Adrenal gland (tissue), 12 donors: Measurements from ENCODE around the gene TMEM201. TPM values are rescaled to one million over a fixed set of nuclear protein-coding genes. Genes with fewer than 3 reads are reported as not detected.

Experiments used
- DNase-seq, 7 donors: peaks; one replicate each; pipeline ENCODE4 v3.0.0-alpha.2; 2019 to 2020
- H3K27ac ChIP-seq, 5 donors: fragments of 200-600 bp; sonication (generic) in 4 of 5; 1 replicate in 3 of 5; 2 replicates in 2 of 5; pipeline versions ENCODE4 v1.5.1 to v1.8.0; 2016 to 2020; ENCODE audit warnings: mild to moderate bottlenecking in 1 of 5
- H3K27me3 ChIP-seq: fragments of 200-600 bp; 2 replicates; pipeline ENCODE4 v1.8.0; 2021
- H3K36me3 ChIP-seq, 2 donors: fragments of 200-600 bp; replicated peaks in 1 of 2; 1 replicate in 1 of 2; 2 replicates in 1 of 2; pipeline versions ENCODE4 v1.5.1 to v1.8.0; 2018 to 2022
- H3K4me1 ChIP-seq, 2 donors: fragments of 200-600 bp; replicated peaks in 1 of 2; 1 replicate in 1 of 2; 2 replicates in 1 of 2; pipeline versions ENCODE4 v1.5.1 to v1.8.0; 2018 to 2021
- H3K4me3 ChIP-seq, 4 donors: fragments of 200-600 bp; sonication (generic) in 3 of 4; one replicate each; pipeline ENCODE4 v1.5.1; 2016 to 2018
- H3K9me3 ChIP-seq, 3 donors: fragments of 200-600 bp; sonication (generic) in 1 of 3; replicated peaks in 1 of 3; 1 replicate in 2 of 3; 2 replicates in 1 of 3; pipeline versions ENCODE4 v1.5.1 to v1.8.0; 2016 to 2021
- POLR2A ChIP-seq, 2 donors: fragments of 450-650 bp; IDR thresholded peaks; one replicate each; pipeline ENCODE4 v1.6.1; 2017; ENCODE audit warnings: antibody characterized with exemption in 2 of 2, mild to moderate bottlenecking in 2 of 2, moderate library complexity in 1 of 2
- WGBS, 4 donors: extraction: QIAGEN DNeasy Blood & Tissue Kit in 2 of 4; methylation state at CpG; one replicate each; pipeline versions ENCODE4 v1.1.5 to v1.1.7; 2013 to 2017; 5-methylcytosine and 5-hydroxymethylcytosine counted together
- intact Hi-C, 2 donors: fragments of 100-400 bp; cut with DNase I; formaldehyde crosslinking; loops; one replicate each; pipeline versions ENCODE4 v1.14.1 to v1.15.0; 2022 to 2023
- polyA plus RNA-seq, 3 donors: library from polyadenylated mRNA; stranded (reverse); fragments of 200-250 nt in 2 of 3; fragments of 350-450 nt in 1 of 3; fragmentation: Illumina TruSeq in 1 of 3; extraction: RNeasy Lipid Tissue Mini Kit (QIAGEN cat#74804) in 1 of 3; gene quantifications; one replicate each; pipeline ENCODE4 v1.2.3, GENCODE V29; 2013 to 2014
- total RNA-seq, 9 donors: library from RNA; depleted of rRNA in 4 of 9; stranded (reverse); fragments of >200 nt in 4 of 9; fragments of 120-200 nt in 1 of 9; fragmentation: NEBNext Ultra II Directional in 1 of 9; extraction: Animal tissue kit (Norgen Biotek cat#: 25700) in 1 of 9; gene quantifications; one replicate each; pipeline versions ENCODE4 v1.1.0 to v1.2.4, GENCODE V29; 2013 to 2023
- TF ChIP-seq, protein P1 (sequence below), 6 experiments: fragments of 450-650 bp in 4 of 6; fragments of 200-600 bp in 2 of 6; sonication (generic) in 1 of 6; IDR thresholded peaks; 1 replicate in 5 of 6; 2 replicates in 1 of 6; pipeline versions ENCODE4 v1.5.1 to v1.8.0; 2016 to 2021; ENCODE audit warnings: antibody characterized with exemption in 6 of 6, mild to moderate bottlenecking in 2 of 6, moderate library complexity in 1 of 6
- donor health status: healthy with polysubstance abuse.
- donor health status: Bipolar disorder and iron deficiency.
- donor health status: DM: yes; HTN: yes; CAD: no.
- donor health status: DM: no; HTN: no; CAD: no.
- donor health status: DM: no; HTN: no; CAD: no.
- donor health status: DM: yes; HTN: yes; CAD: no.

Gene TMEM201
- total and polyA plus RNA-seq, 12 donors: 2.1 to 12.6 (median 9.5) TPM

DNA sequence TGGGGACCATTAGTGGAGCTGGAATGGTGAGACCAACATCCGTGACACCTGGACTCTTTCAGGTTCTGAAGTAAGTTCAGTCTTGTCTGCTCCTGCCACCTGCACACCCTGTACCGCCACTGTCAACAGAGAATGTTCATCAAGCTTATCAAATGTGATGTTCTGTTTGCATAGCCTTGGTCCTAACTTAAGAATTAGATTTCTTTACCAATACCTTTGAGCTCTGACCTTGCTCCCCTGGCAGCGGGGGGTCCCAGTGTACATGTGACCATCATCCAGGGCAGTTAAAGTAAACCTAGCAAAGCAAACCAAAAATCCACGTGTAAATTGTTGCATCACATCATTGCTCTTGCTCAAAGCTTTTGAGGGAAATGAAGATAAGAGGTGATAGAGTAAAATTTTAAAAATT, 35.0 kb upstream of the TMEM201 start:
- H3K27me3 ChIP-seq: no peaks in the 10 kb centered on the region
- peaks cover 0 to 10% of the 10 kb centered on the region in 2 donors for H3K36me3 ChIP-seq
- 84 to 94% (median 89%) methylated on average over 4 of the region's 4 CpGs for WGBS, 4 donors
- no peak for TF ChIP-seq POLR2A (IDR thresholded peaks at IDR 0.05)
- TF ChIP-seq, protein P1, sequence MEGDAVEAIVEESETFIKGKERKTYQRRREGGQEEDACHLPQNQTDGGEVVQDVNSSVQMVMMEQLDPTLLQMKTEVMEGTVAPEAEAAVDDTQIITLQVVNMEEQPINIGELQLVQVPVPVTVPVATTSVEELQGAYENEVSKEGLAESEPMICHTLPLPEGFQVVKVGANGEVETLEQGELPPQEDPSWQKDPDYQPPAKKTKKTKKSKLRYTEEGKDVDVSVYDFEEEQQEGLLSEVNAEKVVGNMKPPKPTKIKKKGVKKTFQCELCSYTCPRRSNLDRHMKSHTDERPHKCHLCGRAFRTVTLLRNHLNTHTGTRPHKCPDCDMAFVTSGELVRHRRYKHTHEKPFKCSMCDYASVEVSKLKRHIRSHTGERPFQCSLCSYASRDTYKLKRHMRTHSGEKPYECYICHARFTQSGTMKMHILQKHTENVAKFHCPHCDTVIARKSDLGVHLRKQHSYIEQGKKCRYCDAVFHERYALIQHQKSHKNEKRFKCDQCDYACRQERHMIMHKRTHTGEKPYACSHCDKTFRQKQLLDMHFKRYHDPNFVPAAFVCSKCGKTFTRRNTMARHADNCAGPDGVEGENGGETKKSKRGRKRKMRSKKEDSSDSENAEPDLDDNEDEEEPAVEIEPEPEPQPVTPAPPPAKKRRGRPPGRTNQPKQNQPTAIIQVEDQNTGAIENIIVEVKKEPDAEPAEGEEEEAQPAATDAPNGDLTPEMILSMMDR (IDR thresholded peaks at IDR 0.05): no peak
- H3K9me3 ChIP-seq: no peaks in the 10 kb centered on the region
- intact Hi-C loops: no loop called here
- H3K4me1 ChIP-seq: peaks cover 5 to 13% of the 10 kb centered on the region in 2 donors
- DNase-seq: no peak
- no peak overlapping the region for H3K4me3 ChIP-seq
- no peak overlapping the region for H3K27ac ChIP-seq

DNA sequence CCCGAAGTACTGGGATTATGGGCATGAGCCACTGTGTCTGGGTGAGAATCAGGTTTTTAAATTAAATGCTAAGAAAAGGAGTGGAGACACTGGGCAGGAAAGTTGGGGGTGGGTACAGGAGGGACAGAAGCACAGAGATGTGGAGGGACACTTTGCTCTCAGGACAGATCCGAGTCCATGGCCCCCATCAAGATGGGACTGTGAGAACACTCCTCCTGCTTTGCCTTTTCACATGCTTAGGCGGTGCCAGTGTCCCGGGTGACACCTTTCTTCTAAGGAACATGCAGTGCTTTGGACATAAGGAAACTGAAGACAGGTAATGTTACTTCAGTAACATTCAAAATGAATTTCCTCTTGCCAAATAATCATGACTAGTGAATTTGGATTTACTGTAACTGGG, 32.8 kb upstream of the TMEM201 start:
- intact Hi-C loops: no loop called here
- no peak for DNase-seq
- Histone ChIP-seq H3K36me3 (peaks cover 0 to 10% of the 10 kb centered on the region in 2 donors), H3K27me3 (no peaks in the 10 kb centered on the region), H3K4me1 (peaks cover 5 to 17% of the 10 kb centered on the region in 2 donors), H3K9me3 (no peaks in the 10 kb centered on the region), H3K27ac (peak overlapping the region in 1 of 5 donors; percentile 42), H3K4me3 (no peak overlapping the region)
- WGBS, 4 donors: 80 to 87% (median 81%) methylated on average over 4 of the region's 4 CpGs
- TF ChIP-seq POLR2A (IDR thresholded peaks at IDR 0.05): no peak
- TF ChIP-seq, protein P1 (IDR thresholded peaks at IDR 0.05): no peak

DNA sequence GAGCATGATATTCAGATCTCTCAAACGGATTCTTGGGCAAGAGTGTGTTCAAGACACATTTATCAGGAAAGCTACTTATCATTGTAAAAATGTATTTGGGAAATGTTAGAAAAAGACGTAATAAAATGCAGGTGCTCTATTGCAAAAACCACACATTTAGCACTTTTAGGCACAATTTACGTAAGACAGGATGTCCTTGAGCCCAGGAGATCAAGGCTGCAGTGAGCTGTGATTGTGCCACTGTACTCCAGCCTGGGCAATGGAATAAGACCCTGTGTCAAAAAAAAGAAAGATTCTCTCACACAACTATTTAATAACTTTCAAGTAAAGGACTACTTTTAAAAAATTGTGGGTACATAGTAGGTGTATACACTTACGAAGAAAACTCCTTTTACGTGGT, 31.1 kb upstream of the TMEM201 start:
- H3K27ac ChIP-seq: no peak overlapping the region
- TF ChIP-seq POLR2A (IDR thresholded peaks at IDR 0.05): no peak
- TF ChIP-seq, protein P1 (IDR thresholded peaks at IDR 0.05): no peak
- H3K9me3 ChIP-seq: no peaks in the 10 kb centered on the region
- H3K36me3 ChIP-seq: peaks cover 0 to 10% of the 10 kb centered on the region in 2 donors
- intact Hi-C loops: no loop called here
- 64 to 73% (median 67%) methylated on average over 5 of the region's 5 CpGs for WGBS, 4 donors
- no peak overlapping the region for H3K4me3 ChIP-seq
- peaks cover 5 to 27% of the 10 kb centered on the region in 2 donors for H3K4me1 ChIP-seq
- no peaks in the 10 kb centered on the region for H3K27me3 ChIP-seq
- no peak for DNase-seq

DNA sequence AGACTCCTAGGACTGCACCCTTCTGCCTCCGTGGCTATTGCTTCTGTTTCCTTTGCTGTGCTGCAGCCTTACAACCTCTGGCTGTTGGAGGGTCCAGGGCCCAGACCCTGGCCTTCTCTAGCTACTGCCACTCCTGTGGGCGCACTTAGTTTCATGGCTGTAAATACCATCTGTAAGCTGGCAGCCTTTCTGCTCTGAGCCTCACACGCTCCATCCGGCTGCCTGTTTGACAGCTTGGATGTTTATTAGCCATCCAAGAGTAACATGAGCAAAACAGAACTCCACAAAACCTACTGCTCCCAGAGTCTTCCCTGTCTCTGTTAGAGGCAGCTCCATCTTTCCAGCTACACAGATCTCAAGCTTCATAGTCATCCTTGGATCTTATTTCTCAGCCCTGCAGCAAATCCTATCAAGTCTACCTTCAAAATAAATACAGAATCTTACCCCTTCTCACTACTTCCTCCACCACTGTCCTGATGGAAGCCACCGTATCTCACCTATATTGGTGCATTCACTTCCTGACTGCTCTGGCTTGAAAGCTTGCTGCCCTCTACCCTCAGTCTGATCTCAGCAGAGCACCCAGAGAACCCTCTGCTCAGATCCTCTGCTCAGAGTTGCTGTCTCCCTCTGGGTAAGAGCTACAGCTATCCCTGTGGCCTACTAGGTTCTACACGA, 30.3 kb upstream of the TMEM201 start:
- intact Hi-C loops: no loop called here
- no peak for DNase-seq
- H3K4me1 ChIP-seq: peaks cover 5 to 27% of the 10 kb centered on the region in 2 donors
- WGBS, 4 donors: 85 to 88% (median 86%) methylated on average over 6 of the region's 6 CpGs
- peaks cover 0 to 10% of the 10 kb centered on the region in 2 donors for H3K36me3 ChIP-seq
- H3K27ac ChIP-seq: no peak overlapping the region
- no peak overlapping the region for H3K4me3 ChIP-seq
- no peaks in the 10 kb centered on the region for H3K9me3 ChIP-seq
- H3K27me3 ChIP-seq: no peaks in the 10 kb centered on the region
- TF ChIP-seq, protein P1 (IDR thresholded peaks at IDR 0.05): no peak
- TF ChIP-seq POLR2A (IDR thresholded peaks at IDR 0.05): no peak
